Breast epithelium (tissue), 3 donors: ENCODE data around the gene ST3GAL6.

Experiments
- CTCF ChIP-seq, 3 donors: fragments of 450-650 bp; IDR thresholded peaks; one replicate each; pipeline ENCODE4 v1.5.1; 2016 to 2017; ENCODE audit warnings: antibody characterized with exemption in 3 of 3, mild to moderate bottlenecking in 3 of 3, moderate library complexity in 3 of 3
- POLR2A ChIP-seq: fragments of 450-650 bp; IDR thresholded peaks from one replicate; pipeline ENCODE4 v1.6.1; 2016; ENCODE audit warnings: antibody characterized with exemption, mild to moderate bottlenecking, moderate library complexity

GRCh38 chr3:98763819-98764418 is 779 bp downstream of the ST3GAL6 start:
- no peak for TF ChIP-seq CTCF (IDR thresholded peaks at IDR 0.05)
- no peak for TF ChIP-seq POLR2A
